Activated T-cell treated with anti-CD3 and anti-CD28 coated beads for 4 hours (primary cell): ENCODE results near the gene BUB3.

Source experiments
- DNase-seq: peaks from one replicate; pipeline ENCODE4 v3.0.0-alpha.2; 2020

BUB3 gene

DNA sequence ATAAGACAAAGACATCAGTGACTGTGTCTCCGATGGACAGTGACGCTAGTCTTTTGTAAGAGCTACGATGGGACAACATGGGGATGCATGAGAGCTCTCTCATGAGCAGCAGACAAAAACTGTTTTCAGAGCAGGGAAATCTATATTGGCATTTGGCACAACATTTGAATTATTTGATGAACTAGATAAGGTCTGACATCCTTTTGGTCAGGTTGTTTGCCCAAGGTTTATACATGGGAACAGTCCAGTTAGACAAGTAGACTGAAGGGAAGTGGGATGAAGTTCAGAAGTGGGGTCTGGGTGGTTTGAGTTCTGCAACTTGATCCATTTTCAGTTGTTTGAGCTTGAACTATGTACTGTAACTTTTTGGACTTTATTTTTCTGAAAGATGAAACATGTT lies 50.8 kb downstream of the BUB3 start:
- no peak for DNase-seq

DNA sequence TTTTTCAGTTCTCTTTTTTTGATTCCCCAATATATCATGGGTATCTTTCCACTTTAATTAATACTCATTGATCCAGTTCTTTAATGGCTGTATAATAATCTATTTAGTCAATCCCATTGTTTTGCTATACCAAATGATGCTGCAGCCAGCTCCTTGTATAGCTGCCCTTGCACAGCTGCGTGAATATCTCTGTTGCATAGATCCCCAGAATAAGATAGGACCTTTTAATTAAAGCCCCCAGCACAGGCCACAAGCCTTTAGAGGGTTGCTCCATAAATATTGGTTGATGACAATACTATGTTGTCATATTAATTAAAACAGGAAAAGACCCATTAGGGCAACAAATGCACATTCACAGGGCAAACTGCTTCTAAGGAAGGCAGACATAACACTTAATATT lies 57.9 kb downstream of the BUB3 start:
- no peak for DNase-seq

DNA sequence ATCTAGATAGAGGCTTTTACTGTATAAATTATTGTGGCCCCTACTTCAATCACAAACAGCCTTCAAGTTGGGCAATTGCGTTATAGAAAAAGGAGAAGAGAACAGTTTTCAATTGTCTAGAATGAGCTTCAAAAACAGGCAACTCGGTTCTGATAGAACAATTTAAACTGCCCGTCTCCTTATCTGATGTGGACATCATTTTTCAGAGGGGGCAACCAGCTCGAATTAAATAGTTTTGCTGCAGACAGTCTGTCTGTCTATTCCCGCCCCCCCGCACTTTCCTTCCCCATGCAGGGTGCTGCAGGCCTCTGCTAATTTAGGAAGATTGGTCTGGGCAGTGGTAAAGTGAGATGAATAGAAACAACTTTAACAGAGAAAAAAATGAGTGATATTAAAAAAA lies 58.4 kb downstream of the BUB3 start:
- DNase-seq = no peak

DNA sequence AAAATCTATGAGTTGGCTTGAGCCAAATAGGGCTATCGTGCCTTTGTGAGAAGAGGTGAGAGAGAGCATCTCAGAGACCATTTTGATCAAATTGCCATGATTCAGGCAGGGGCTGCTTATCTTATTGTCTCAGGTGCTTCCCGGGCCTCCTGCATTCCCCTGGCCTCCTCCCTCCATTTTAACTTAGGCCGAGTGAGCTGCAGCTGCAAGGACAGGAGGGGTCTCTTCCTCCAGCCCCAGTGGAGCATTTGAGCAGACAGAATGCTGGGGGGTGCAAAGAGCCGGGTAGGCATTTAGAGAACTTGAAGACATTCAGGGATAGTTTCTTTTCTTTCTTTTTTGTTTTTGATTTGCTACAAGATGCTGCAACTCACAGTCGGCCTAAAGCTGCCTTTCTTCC lies 59.0 kb downstream of the BUB3 start:
- DNase-seq = no peak
